ENCODE measurements around the gene USP40.

The USP40 gene

GRCh38 chr2:233458031-233458610 is 108.5 kb downstream of the USP40 start:
- DNase-seq = no peak

- DNase-seq = no peak
Measured at GRCh38 chr2:233457356-233457755, 109.2 kb downstream of the USP40 start.

- no peak for DNase-seq
Measured at GRCh38 chr2:233456934-233457333, 109.6 kb downstream of the USP40 start.

GRCh38 chr2:233456111-233456510 is 110.5 kb downstream of the USP40 start:
- no peak for DNase-seq

- DNase-seq = no peak
Measured at GRCh38 chr2:233455491-233455890, 111.1 kb downstream of the USP40 start.

GRCh38 chr2:233455006-233455405 is 111.6 kb downstream of the USP40 start:
- DNase-seq = no peak

GRCh38 chr2:233453916-233454315 is 112.7 kb downstream of the USP40 start:
- no peak for DNase-seq

- no peak for DNase-seq
Measured at GRCh38 chr2:233453111-233453915, 113.3 kb downstream of the USP40 start.

GRCh38 chr2:233451950-233452349 is 114.6 kb downstream of the USP40 start:
- no peak for DNase-seq

GRCh38 chr2:233450864-233451575 is 115.6 kb downstream of the USP40 start:
- no peak for DNase-seq

GRCh38 chr2:233449921-233450863 is 116.4 kb downstream of the USP40 start:
- DNase-seq = peak in 1 of 2 donors; percentile 8

- DNase-seq = no peak
Measured at GRCh38 chr2:233449081-233449901, 117.3 kb downstream of the USP40 start.

GRCh38 chr2:233448575-233448974 is 118.0 kb downstream of the USP40 start:
- no peak for DNase-seq

GRCh38 chr2:233448220-233448559 is 118.4 kb downstream of the USP40 start:
- no peak for DNase-seq

GRCh38 chr2:233447506-233448219 is 118.9 kb downstream of the USP40 start:
- DNase-seq = peak in 1 of 2 donors; percentile 6

GRCh38 chr2:233446606-233447305 is 119.8 kb downstream of the USP40 start:
- DNase-seq = peak in 1 of 2 donors; percentile 9

GRCh38 chr2:233446121-233446520 is 120.5 kb downstream of the USP40 start:
- peak in 1 of 2 donors; percentile 1 for DNase-seq

GRCh38 chr2:233445152-233445830 is 121.3 kb downstream of the USP40 start:
- DNase-seq = peak in 1 of 2 donors; percentile 2

- no peak for DNase-seq
Measured at GRCh38 chr2:233444501-233444900, 122.1 kb downstream of the USP40 start.
